ENCODE measurements around the gene NPHP4.
"Not testable (repeated sequence)": the region's sequence is repeated elsewhere in the genome, so short reads cannot be mapped to it uniquely, and the experiment has no call there.

Gene NPHP4

DNA sequence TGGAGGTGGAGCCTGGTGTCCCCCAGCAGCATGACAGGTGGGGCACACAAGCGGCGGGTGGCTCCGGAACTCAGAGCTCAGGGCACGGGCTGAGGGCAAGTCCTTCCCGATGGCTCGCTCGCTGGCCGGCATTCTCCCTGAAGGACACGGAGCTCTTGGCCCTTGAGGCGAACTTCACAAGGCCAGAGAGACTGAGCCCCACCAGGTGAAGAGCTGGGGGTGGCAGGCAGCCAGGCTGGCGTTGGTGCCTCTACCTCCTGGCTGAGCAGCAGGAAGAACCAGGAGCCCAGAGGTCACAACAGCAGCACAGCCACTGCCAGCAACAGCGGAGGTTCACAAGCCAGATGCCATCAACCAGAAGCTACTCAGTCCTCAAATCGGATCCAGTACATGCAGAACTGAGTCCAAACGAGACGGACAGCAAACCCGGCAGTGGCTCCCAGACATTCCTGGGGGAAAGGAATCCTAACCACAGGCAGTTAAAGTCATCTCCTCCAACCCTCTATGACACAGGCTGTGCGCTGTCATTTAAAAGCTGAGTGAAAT, 54.1 kb downstream of the NPHP4 start:
- in situ Hi-C loops (cut with MboI; ENCODE audit: low sequenced_read_pairs), result no loop called here

DNA sequence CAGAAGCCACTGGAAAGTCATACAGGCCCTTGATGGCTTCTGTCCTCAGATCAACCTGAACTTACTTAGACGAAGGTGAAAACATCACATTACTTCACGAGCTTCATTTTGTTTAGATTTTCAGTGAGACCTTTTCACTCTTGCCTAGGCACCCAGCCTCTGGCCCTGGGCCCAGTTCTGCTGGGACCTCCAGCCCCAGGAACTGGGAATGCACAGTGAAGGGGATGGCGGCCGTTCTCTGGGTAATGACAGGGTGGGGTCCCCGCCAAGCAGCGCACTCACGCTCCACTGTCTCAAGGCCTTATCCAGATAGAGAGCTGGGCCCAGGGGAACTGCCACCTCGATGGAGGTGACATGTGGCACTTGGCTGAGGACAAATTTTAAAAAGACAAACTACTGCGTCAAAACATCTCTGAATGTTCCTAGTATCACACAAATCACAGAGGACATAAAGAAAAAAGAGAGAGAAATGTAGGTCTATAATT, 54.8 kb downstream of the NPHP4 start:
- in situ Hi-C loops (cut with MboI; ENCODE audit: low sequenced_read_pairs), result no loop called here

DNA sequence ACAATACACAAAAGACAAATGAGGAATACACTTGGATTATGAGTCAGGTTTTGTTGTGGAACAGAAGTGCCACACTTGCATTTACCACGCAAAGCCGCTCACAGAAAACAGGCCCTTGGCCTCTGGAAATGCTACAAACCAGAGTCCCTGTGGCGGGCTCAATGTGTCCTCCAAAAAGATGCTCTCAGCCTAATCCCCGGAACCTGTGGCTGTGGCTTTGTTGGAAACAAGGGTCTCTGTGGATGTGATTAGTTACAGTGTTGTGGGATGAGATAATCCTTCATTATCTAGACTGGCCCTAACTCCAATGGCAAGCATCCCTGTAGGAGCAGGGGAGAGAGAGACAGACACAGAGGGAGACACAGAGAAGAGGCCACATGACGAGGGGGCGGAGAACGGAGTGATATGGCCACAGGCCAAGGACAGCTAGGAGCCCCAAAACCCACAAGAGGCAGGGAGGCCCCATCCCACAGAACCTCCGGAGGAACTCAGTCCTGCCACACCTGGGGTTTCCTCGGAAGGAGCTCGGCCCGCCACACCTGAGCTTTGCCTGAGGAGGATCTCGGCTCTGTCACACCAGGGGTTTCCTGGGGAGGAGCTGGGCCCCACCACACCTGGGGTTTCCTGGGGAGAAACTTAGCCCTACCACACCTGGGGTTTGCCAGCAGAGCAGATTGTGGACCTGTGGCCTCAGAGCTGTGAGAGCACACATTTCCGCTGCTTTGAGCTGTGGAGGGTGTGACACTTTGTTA, 55.4 kb downstream of the NPHP4 start:
- in situ Hi-C loops (cut with MboI; ENCODE audit: low sequenced_read_pairs), result no loop called here

DNA sequence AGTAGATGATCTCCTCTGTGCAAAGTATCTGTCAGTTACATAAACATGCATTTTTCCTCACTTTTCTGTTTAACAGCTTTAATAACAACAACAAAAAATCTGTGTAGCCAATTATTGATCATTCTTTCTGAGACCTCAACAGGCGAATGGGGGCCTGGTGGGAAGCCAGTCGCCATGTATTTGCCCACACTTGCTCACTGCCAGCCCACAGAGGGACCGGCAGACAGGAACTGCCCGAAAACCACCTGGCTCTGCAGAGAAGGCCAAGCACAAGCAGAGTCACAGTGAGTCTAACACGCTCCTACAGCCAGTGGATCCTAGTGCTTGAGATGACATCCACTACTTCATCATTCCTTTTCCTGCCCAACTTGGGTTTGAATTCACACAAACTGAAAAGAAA, 56.1 kb downstream of the NPHP4 start:
- in situ Hi-C loops (cut with MboI; ENCODE audit: low sequenced_read_pairs), result no loop called here

DNA sequence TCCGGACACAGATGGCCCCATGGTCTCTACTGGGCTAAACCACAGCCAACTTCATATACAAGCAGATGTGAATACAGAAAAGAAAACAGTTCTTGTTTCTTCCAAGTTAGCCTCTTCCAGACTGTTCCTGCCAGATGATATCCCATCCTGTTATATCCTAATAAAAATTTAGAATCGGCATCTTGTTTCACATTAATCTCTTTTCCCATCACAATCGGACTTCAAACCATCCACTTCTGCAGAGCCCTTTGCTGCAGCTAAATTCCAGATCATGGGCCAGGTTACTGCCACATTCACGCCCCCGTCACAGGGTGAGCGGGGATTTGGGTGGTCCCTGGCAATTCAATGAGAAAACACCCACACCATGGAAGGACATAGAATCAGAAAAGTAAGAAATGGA, 57.2 kb downstream of the NPHP4 start:
- in situ Hi-C loops (cut with MboI; ENCODE audit: low sequenced_read_pairs), result no loop called here

DNA sequence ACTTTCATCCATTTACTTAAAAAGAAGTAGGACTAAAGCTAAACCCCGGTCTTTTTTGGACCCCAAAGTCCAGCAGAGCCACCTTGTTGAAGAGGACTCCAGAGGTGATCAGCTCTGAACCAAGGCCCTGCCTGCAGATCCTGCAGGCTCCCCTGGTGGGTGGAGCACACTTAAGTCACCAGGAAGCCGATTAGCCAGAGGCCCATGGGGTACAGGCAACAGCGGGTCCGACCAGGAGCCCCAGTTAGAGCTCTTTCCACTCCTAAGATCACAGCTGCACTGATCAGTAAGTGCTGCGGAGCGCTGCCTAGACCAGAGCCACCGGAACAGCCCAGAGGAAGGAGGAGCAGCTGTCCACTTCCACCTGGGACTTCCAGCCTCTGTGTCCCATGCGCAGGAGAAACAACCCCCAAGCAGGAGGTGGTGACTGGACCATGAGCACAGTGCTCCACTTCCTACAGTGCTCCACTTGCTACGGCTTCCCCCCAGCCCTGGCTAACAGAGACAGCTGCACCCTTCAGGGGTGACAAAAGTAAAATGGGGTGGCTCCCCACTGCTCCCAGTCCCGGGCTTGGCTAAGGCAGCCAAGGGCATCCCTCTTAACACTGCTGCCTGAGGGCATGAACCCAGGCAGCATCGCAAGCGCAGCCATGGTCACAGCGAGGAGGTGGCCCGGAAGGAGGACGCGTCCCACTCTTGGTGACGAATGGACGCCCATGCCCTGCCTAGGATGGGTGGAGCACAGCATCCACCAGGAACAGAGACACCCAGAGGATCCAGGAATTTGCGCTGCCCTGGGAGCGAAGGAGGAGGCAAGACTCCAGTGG, 58.0 kb downstream of the NPHP4 start:
- in situ Hi-C loops (cut with MboI; ENCODE audit: low sequenced_read_pairs), result no loop called here

DNA sequence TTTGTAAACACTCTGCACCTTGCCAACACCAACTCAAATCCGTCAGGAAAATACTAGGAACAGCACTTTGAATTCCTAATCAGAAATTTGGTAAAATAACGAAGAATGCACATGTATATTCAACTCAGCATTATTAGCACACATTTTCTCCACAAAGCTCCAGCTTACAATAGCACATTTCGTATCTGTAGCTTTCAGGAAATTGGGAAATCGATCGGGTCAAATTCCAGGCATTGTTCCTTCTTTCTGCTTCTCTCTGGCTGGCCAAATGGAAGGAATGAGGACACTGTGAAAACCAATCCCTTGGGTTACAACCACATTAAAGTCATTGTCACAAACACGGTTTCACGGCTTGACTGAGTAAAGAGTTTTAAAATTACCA, 58.6 kb downstream of the NPHP4 start:
- in situ Hi-C loops (cut with MboI; ENCODE audit: low sequenced_read_pairs), result no loop called here

DNA sequence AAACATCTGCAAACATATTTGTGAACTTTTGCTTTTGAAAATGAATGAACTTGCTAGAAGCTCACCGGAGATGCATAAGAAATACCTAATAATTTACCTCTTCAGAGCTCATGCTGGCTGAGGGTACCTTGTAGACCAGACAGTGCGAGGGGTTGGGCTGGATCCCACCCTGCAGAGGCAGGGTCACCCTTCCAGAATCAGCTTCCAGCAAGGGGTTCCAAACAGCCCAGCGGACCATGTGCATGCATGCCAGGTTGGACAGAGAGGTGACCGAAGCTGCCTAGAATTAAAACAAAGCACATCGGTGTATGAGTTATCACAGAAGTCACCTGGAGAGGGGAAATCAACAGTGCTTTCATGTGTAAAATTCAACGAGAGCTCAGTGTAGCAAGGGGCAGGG, 59.2 kb downstream of the NPHP4 start:
- in situ Hi-C loops (cut with MboI; ENCODE audit: low sequenced_read_pairs), result no loop called here

DNA sequence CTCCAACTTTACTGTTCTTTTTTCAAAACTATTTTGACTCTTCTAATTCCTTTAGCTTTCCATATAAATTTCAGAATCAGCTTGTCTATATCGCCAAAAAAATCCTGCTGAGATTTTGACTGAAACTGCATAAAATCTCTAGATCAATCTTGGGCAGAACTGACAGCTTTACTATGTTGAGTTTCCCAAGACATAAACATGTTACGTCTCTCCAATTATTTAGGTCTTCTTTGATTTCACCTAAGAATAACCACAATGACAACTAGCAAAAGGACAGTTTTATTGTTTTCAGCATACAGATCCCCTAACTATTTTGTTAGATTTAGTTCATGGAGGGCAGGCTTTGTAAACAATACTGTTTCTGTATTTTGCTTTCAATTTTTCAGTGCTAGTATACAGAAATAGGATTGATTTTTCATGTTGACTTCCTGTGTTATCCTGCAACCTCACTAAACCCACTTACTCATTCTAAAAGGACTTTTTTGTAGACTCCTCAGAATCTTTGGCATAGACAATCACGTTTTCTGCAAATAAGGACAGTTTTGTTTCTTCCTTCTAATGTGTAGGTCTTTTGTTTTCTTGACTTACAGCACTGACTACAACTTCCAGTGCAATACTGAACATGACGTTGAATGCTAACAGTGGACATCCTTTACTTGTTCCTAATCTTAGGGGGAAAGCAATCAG, 63.4 kb downstream of the NPHP4 start:
- in situ Hi-C loops (cut with MboI; ENCODE audit: low sequenced_read_pairs), result no loop called here

DNA sequence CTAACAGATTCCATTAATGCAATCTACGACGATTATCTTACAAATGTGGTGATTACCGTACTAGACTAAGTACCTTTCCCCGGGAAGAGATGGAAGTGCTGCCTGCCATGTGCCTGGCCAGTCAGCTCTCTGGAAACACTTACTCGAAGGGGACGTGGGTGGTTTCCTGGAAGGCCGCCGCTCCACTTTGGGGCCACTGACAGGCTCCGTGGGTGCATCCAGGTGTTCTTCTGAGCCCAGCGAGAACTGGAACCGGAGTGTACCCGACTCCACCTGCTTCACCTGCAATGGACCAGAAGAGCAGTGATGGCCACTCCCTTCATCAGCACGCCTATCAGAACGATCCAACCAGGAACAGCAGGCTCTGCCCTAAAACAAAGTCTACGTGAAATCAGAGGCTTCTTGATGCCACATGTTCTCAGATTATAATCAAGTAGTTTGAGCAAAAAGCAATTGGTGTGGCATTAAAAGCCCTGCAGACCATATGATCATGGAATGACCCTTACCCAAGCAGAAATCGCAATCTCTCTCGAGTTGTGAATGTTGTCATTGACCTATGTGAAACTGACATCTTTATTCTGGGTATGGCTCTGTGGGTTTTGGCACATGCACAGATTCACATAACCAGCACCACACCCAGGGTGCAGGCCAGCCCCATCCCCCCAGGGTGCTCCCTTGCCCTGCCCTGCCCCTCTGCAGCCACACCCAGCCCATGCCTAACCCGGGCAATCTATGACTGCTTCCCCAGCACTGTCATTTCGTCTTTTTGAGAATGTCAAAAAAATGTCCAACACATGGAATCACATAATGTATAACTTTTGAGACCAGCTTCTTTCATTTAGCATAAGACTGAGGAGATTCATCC, 64.5 kb downstream of the NPHP4 start:
- in situ Hi-C loops (cut with MboI; ENCODE audit: low sequenced_read_pairs), result no loop called here

DNA sequence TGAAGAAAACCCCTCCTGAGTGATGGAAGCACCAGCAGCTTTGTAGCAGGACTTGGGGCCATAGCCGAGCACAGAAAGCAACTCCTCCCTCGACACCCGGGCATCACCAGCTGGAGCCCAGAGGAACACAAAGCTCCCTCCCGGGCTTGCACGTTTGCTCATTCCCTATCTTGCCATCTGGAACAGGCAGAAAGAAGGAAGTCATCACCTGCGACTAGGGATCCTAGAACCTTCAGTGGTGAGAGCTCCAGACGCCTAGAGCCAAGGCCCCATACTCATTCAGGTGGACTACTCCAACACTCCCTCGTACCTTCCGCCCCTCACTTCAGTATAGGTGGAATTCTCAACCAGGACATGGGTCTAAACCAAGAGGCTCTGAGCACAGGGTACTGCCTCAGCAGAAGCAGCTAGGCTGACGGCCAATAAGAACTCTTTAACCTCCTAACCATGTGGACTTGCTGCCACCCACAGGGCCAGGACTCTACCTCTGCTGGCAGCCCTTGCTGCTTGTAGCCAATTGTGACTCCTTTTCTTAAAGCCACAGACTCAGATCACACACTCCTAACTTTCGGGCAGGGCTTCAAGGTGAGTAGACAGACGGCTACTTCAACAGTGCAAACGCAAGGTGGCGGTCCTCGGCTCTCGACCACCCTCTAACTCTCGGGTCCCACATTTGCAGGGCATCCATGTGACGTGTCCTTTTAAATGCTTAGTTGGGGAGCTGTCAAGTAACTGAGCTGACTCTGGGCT, 65.4 kb downstream of the NPHP4 start:
- in situ Hi-C loops (cut with MboI; ENCODE audit: low sequenced_read_pairs), result no loop called here

DNA sequence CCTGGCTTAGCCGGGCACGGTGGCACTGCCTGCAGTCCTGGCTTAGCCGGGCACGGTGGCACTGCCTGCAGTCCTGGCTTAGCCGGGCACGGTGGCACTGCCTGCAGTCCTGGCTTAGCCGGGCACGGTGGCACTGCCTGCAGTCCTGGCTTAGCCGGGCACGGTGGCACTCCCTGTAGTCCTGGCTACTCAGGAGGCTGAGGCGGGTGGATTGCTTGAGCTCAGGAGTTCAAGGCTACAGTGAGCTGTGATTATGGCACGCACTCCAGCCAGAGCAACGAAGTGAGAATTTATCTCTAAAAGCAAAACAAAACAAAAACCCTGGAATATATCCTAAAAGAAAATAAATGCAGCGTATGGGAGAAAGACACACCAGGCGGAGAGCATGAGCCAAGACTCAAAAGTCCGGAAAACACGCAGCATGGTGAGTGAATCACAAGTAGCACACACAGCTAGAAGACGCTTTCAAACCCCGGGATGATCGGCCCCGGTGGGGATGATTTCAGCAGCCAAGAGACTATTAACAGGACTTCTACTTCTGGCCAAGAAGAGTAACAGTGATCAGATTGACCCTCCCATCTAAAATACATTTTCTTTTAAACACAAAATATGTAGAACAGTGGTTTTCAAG, 69.4 kb downstream of the NPHP4 start:
- in situ Hi-C loops (cut with MboI; ENCODE audit: low sequenced_read_pairs), result not testable (repeated sequence)

DNA sequence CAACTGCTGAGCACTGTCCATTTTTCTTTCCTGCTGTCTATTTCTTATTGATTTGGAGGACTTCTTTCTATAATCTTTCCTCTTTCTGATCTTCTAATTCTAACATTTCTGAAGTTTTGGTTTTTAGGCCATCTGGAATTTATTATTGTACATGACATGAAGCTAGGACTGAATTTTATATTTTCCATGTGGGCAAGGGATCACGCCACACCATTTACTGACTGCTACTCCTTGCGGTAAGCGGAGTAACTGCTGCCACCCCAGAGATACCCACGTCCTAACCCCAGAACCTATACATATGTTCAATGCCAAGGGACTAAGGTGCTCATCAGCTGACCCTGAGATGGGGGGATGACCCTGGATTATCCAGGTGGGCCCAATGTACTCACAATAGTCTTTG, 70.6 kb downstream of the NPHP4 start:
- in situ Hi-C loops (cut with MboI; ENCODE audit: low sequenced_read_pairs), result no loop called here

DNA sequence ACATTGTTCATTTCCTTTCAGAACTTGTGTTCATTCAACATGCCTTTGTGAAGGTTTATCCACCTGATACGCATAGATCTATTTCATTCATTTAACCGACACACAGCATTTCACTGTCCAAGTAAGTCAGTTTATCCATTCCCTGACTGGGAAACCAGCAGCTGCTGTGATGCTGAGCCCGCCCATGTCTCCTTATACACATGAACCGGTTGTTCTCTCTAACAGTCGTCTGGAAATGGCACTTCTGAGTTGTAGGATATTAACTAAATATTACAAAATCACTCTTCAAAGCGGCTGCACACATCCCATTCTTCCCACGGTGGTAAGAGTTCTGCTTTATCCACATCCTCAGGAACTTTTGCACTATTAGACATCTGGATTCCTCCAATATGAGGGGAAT, 71.1 kb downstream of the NPHP4 start:
- in situ Hi-C loops (cut with MboI; ENCODE audit: low sequenced_read_pairs), result no loop called here

DNA sequence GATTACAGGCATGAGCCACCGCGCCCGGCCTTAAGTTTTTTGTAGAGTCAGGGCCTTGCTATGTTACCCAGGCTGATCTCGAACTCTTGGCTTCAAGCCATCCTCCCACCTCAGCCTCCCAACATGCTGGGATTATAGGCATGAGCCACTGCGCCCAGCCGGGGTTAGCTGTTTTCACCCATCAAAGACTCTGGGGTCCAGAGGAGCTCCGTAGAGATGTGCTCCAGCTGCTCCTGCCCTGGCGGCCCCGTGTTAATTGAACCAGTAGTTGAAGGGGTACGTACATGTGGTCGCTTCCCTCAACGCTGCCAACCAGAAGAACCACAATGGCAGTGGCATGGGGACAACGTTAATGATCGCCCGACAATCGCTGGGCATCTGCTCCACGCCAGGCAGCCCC, 72.0 kb downstream of the NPHP4 start:
- in situ Hi-C loops (cut with MboI; ENCODE audit: low sequenced_read_pairs), result no loop called here

DNA sequence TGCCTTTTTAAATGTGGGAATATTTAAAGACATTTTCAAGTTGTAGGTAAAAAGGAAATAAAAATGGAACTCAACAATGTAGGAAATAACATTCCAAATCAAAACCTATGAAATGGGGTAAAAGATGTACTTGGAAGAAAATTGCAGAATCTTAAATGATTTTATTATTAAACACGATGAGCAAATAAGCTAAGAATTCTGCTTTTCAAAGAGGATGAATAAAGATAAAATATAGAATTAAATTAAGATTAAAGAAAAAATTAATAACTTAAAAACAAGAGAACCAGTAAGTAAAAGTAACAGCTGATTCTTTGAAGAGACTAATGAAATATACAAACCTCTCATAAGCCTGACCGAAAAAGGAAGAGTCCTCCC, 74.0 kb downstream of the NPHP4 start:
- in situ Hi-C loops (cut with MboI; ENCODE audit: low sequenced_read_pairs), result no loop called here

DNA sequence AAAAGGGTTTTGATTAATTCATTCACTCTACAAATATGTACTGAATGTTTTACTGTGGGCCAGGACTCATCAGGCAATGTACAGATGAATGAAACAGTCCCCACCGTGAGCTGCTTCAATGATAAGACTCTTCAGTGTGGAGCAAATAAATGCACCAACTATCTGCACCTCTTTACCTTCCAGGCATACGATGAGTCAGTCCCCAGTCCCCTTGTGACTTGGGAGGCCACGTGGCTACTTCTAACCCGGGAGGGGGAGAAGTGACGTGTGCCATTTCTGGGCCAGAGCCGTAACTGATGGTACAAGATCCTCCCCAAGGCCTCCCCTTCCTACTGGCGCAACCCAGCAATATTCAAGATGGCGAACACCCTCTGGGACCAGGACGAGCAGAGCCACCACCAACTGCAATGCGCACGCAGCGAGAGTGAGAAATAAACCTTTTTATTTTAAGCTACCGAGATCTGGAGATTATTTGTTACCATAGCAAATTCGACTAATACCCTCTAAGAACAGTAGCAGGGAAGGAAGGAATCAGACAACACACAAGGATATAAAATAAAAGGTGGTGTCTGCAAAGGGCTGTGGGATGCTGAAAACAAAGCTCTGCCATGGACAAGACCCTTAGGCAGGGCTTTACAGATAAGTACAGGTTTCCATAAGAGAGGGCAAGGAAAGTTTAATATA, 74.5 kb downstream of the NPHP4 start:
- in situ Hi-C loops (cut with MboI; ENCODE audit: low sequenced_read_pairs), result no loop called here

DNA sequence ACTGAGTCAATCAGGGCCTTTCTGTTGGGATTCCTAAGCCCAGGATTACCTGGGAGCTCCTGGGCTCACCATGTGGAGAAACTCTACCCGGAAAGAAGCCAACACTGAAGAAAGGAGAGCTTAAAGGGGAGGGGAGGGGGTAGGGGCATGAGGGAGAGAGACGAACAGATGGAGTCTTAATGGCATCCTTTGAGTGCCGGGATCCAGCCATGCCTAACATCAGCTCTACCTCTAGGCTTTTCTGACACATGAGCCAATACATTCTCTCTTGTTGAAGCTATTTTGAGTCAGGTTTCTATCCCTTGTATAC, 75.0 kb downstream of the NPHP4 start:
- in situ Hi-C loops (cut with MboI; ENCODE audit: low sequenced_read_pairs), result no loop called here
